ENCODE measurements around the gene RPL18A. TPM values are rescaled to one million over a fixed set of nuclear protein-coding genes. Genes with fewer than 3 reads are reported as not detected.
A peak's percentile ranks its signal among the peaks of the same experiment; 100 is the strongest.

RPL18A gene
- total and polyA plus RNA-seq, 4 donors, result 1,221 to 3,237 (median 1,789) TPM

DNA sequence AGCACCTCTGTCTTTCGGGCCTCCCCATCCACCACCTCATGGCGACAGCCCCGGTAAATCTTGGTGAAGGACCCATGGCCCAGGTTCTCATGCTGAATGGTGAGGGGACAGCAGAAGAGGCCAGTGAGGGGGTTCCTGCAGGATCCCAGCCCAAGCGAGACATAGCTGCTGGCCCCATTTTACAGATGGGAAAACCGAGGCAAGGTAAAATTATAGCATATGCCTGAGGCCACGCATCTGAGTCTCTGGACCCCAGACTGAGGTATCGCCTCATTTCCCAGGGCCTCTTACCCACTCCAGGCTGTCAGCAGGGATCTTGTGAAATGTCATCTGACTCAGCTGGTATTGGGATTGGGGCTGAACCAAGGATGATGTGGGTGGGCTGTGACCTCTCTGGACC lies 21.7 kb upstream of the RPL18A start:
- Histone ChIP-seq H3K9me3 (ENCODE audit: control insufficient read depth, low read length) (no peaks in the 10 kb centered on the region), H3K4me3 (ENCODE audit: low read length in 2 of 2) (no peak overlapping the region), H3K4me1 (ENCODE audit: control insufficient read depth in 1 of 2, insufficient read depth in 2 of 2, low read length in 2 of 2) (no peaks in the 10 kb centered on the region), H3K27ac (ENCODE audit: low read depth in 1 of 2, low read length in 2 of 2) (no peak overlapping the region), H3K36me3 (ENCODE audit: control insufficient read depth in 1 of 2, insufficient read depth in 2 of 2, low read length in 1 of 2) (no peaks in the 10 kb centered on the region), H3K27me3 (ENCODE audit: control insufficient read depth in 1 of 2, insufficient read depth in 2 of 2, low read length in 1 of 2) (no peaks in the 10 kb centered on the region)
- 90 to 92% methylated on average over 7 of the region's 7 CpGs for WGBS, 2 donors
- DNase-seq (no peak), ATAC-seq (ENCODE audit: low FRiP score) (no peak)
- intact Hi-C loops (cut with DNase I), result no loop called here

- Histone ChIP-seq H3K27me3 (ENCODE audit: control insufficient read depth in 1 of 2, insufficient read depth in 2 of 2, low read length in 1 of 2) (no peaks in the 10 kb centered on the region), H3K4me3 (ENCODE audit: low read length in 2 of 2) (no peak overlapping the region)
Measured at GRCh38 chr19:17840019-17840418, 19.7 kb upstream of the RPL18A start.

GRCh38 chr19:17841371-17841809 lies 18.3 kb upstream of the RPL18A start:
- ATAC-seq (ENCODE audit: low FRiP score) (no peak), DNase-seq (no peak)
- Histone ChIP-seq H3K27ac (ENCODE audit: low read depth in 1 of 2, low read length in 2 of 2) (no peak overlapping the region), H3K4me3 (ENCODE audit: low read length in 2 of 2) (no peak overlapping the region), H3K36me3 (ENCODE audit: control insufficient read depth in 1 of 2, insufficient read depth in 2 of 2, low read length in 1 of 2) (no peaks in the 10 kb centered on the region), H3K27me3 (ENCODE audit: control insufficient read depth in 1 of 2, insufficient read depth in 2 of 2, low read length in 1 of 2) (no peaks in the 10 kb centered on the region), H3K4me1 (ENCODE audit: control insufficient read depth in 1 of 2, insufficient read depth in 2 of 2, low read length in 2 of 2) (no peaks in the 10 kb centered on the region), H3K9me3 (ENCODE audit: control insufficient read depth, low read length) (no peaks in the 10 kb centered on the region)
- WGBS, 2 donors, result 14 to 23% methylated on average over 27 to 30 of the region's 30 CpGs
- intact Hi-C loops (cut with DNase I), result no loop called here

More at GRCh38 chr19:17840019-17840418, 19.7 kb upstream of the RPL18A start:
- Histone ChIP-seq H3K27ac (ENCODE audit: low read depth in 1 of 2, low read length in 2 of 2) (no peak overlapping the region), H3K36me3 (ENCODE audit: control insufficient read depth in 1 of 2, insufficient read depth in 2 of 2, low read length in 1 of 2) (no peaks in the 10 kb centered on the region), H3K9me3 (ENCODE audit: control insufficient read depth, low read length) (no peaks in the 10 kb centered on the region), H3K4me1 (ENCODE audit: control insufficient read depth in 1 of 2, insufficient read depth in 2 of 2, low read length in 2 of 2) (no peaks in the 10 kb centered on the region)
- DNase-seq, result no peak
- no peak for ATAC-seq (ENCODE audit: low FRiP score)
- 81 to 87% methylated on average over 6 of the region's 6 CpGs for WGBS, 2 donors
- intact Hi-C loops (cut with DNase I), result no loop called here

DNA sequence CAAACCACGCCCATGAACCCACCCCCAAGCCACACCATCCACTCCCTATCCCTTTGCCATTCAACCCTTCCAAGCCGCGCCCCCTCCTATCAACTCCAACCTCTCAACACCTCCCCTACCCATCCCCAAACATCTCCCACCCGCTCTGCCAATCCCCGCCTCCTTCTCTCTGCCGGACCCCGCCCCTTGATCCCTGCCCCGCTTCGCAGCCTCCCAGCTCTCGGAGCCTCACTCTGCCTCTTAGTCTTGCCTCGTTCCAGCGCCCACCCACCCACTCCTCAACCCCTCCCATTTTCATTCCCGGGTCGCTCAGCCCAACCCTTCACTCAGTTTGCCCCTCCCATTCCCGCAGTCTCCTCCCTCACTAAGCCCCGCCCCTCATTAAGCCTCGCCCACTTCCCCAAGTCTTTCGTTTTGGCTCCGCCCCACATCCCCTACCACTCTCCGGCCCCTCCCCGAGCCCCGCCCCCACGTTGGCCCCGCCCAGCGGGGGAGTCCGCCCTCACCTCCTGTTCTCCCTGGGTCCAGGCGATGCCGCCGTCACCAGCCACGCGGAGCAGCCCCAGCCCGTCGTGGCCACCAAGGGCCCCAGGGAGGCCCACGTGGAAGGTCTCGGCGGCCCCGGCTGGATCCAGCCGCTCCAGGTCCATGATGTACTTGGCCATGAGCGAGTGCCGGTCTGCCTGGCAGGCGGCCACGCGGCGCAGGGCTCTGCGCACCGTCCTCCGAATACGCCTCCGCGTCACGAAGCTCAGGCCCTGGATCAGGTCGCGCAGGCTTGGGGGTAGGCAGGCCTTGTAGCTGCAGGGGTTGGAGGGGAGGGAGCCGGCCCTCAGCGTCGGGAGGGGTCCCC lies 17.7 kb upstream of the RPL18A start:
- DNase-seq, result peak; percentile 85 to 94
- Histone ChIP-seq H3K27ac (ENCODE audit: low read depth in 1 of 2, low read length in 2 of 2) (no peak overlapping the region), H3K4me3 (ENCODE audit: low read length in 2 of 2) (no peak overlapping the region), H3K36me3 (ENCODE audit: control insufficient read depth in 1 of 2, insufficient read depth in 2 of 2, low read length in 1 of 2) (no peaks in the 10 kb centered on the region), H3K27me3 (ENCODE audit: control insufficient read depth in 1 of 2, insufficient read depth in 2 of 2, low read length in 1 of 2) (no peaks in the 10 kb centered on the region), H3K4me1 (ENCODE audit: control insufficient read depth in 1 of 2, insufficient read depth in 2 of 2, low read length in 2 of 2) (no peaks in the 10 kb centered on the region), H3K9me3 (ENCODE audit: control insufficient read depth, low read length) (no peaks in the 10 kb centered on the region)
- intact Hi-C loops (cut with DNase I), result no loop called here
- 2 to 9% methylated on average over 54 to 56 of the region's 56 CpGs for WGBS, 2 donors
- ATAC-seq (ENCODE audit: low FRiP score), result peak; percentile 90

GRCh38 chr19:17842663-17843291 lies 16.9 kb upstream of the RPL18A start:
- Histone ChIP-seq H3K9me3 (ENCODE audit: control insufficient read depth, low read length) (no peaks in the 10 kb centered on the region), H3K4me3 (ENCODE audit: low read length in 2 of 2) (no peak overlapping the region), H3K27ac (ENCODE audit: low read depth in 1 of 2, low read length in 2 of 2) (no peak overlapping the region), H3K27me3 (ENCODE audit: control insufficient read depth in 1 of 2, insufficient read depth in 2 of 2, low read length in 1 of 2) (no peaks in the 10 kb centered on the region), H3K4me1 (ENCODE audit: control insufficient read depth in 1 of 2, insufficient read depth in 2 of 2, low read length in 2 of 2) (no peaks in the 10 kb centered on the region), H3K36me3 (ENCODE audit: control insufficient read depth in 1 of 2, insufficient read depth in 2 of 2, low read length in 1 of 2) (no peaks in the 10 kb centered on the region)
- no peak for ATAC-seq (ENCODE audit: low FRiP score)
- WGBS, 2 donors, result 68 to 73% methylated on average over 20 of the region's 20 CpGs
- intact Hi-C loops (cut with DNase I), result no loop called here
- DNase-seq, result no peak

GRCh38 chr19:17843292-17843827 lies 16.4 kb upstream of the RPL18A start:
- H3K4me1 ChIP-seq (ENCODE audit: control insufficient read depth in 1 of 2, insufficient read depth in 2 of 2, low read length in 2 of 2), result no peaks in the 10 kb centered on the region

DNA sequence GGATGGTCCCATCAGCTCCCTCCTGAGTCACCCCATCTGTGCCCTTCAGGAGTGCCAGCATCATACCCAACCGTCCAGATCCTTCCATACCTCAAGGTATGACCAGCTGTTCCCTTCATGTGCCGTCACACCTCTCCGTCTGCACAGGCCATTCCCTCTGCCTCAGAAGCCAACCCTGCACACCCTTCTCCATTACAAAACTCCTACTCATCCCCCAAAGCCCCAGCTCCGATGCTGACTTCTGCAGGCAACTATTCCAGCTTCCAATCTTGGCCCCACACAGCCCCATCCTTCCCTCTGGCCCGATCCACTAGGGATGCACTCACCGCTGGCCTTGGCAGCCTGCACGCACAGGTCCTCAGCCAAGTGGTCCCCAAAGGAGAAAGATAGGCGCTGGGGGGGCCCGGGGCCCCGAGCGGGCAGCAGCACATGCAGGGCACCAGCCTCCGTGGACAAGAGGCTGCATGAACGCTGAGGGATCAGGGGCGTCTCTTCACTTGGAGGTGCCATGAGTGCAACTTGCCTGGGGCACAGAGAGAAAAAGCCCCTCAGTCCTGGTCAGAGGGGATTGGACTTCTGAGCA lies 15.7 kb upstream of the RPL18A start:
- H3K27ac ChIP-seq (ENCODE audit: low read depth in 1 of 2, low read length in 2 of 2), result no peak overlapping the region

More at GRCh38 chr19:17843292-17843827, 16.4 kb upstream of the RPL18A start:
- H3K9me3 ChIP-seq (ENCODE audit: control insufficient read depth, low read length), result no peaks in the 10 kb centered on the region
- WGBS, 2 donors, result 81 to 88% methylated on average over 9 of the region's 9 CpGs
- no peak for ATAC-seq (ENCODE audit: low FRiP score)
- H3K27me3 ChIP-seq (ENCODE audit: control insufficient read depth in 1 of 2, insufficient read depth in 2 of 2, low read length in 1 of 2), result no peaks in the 10 kb centered on the region
- DNase-seq, result no peak
- no peak overlapping the region for H3K4me3 ChIP-seq (ENCODE audit: low read length in 2 of 2)
- H3K27ac ChIP-seq (ENCODE audit: low read depth in 1 of 2, low read length in 2 of 2), result no peak overlapping the region
- intact Hi-C loops (cut with DNase I), result no loop called here
- no peaks in the 10 kb centered on the region for H3K36me3 ChIP-seq (ENCODE audit: control insufficient read depth in 1 of 2, insufficient read depth in 2 of 2, low read length in 1 of 2)

GRCh38 chr19:17846146-17846545 lies 13.6 kb upstream of the RPL18A start:
- Histone ChIP-seq H3K4me1 (ENCODE audit: control insufficient read depth in 1 of 2, insufficient read depth in 2 of 2, low read length in 2 of 2) (no peaks in the 10 kb centered on the region), H3K27ac (ENCODE audit: low read depth in 1 of 2, low read length in 2 of 2) (no peak overlapping the region), H3K27me3 (ENCODE audit: control insufficient read depth in 1 of 2, insufficient read depth in 2 of 2, low read length in 1 of 2) (no peaks in the 10 kb centered on the region), H3K4me3 (ENCODE audit: low read length in 2 of 2) (no peak overlapping the region), H3K9me3 (ENCODE audit: control insufficient read depth, low read length) (no peaks in the 10 kb centered on the region), H3K36me3 (ENCODE audit: control insufficient read depth in 1 of 2, insufficient read depth in 2 of 2, low read length in 1 of 2) (no peaks in the 10 kb centered on the region)
- DNase-seq (no peak), ATAC-seq (ENCODE audit: low FRiP score) (no peak)
- 89 to 90% methylated on average over 8 of the region's 8 CpGs for WGBS, 2 donors
- intact Hi-C loops (cut with DNase I), result no loop called here

More for the DNA sequence above, 15.7 kb upstream of the RPL18A start:
- Histone ChIP-seq H3K4me3 (ENCODE audit: low read length in 2 of 2) (no peak overlapping the region), H3K4me1 (ENCODE audit: control insufficient read depth in 1 of 2, insufficient read depth in 2 of 2, low read length in 2 of 2) (no peaks in the 10 kb centered on the region), H3K36me3 (ENCODE audit: control insufficient read depth in 1 of 2, insufficient read depth in 2 of 2, low read length in 1 of 2) (no peaks in the 10 kb centered on the region), H3K9me3 (ENCODE audit: control insufficient read depth, low read length) (no peaks in the 10 kb centered on the region), H3K27me3 (ENCODE audit: control insufficient read depth in 1 of 2, insufficient read depth in 2 of 2, low read length in 1 of 2) (no peaks in the 10 kb centered on the region)
- DNase-seq (no peak), ATAC-seq (ENCODE audit: low FRiP score) (no peak)
- WGBS, 2 donors, result 80 to 88% methylated on average over 14 of the region's 14 CpGs
- intact Hi-C loops (cut with DNase I), result no loop called here
